CD4-positive, alpha-beta T cell (primary cell): ENCODE results near the gene NEU4. TPM values are rescaled to one million over a fixed set of nuclear protein-coding genes. Genes with fewer than 3 reads are reported as not detected.

Source experiments
- ATAC-seq: fragments of 200-7000 bp; cut with Tn5 transposase; one replicate; pipeline ENCODE4 v1.10.0; 2022; ENCODE audit warnings: mild to moderate bottlenecking; ENCODE audit not compliant: poor library complexity
- CTCF ChIA-PET: fragments of 350-600 bp; sonication (Branson Sonifier 250); formaldehyde crosslinking; loops from one replicate; lab custom pipeline; 2021; ENCODE audit warnings: antibody characterized with exemption, inconsistent platforms; lab: Charles Lee
- POLR2A ChIA-PET: fragments of 350-600 bp; sonication (Branson Sonifier 250); formaldehyde crosslinking; loops from one replicate; lab custom pipeline; 2021; ENCODE audit warnings: antibody characterized with exemption, inconsistent platforms; lab: Charles Lee
- DNase-seq, 14 experiments: peaks; one replicate each; pipeline ENCODE4 v3.0.0-alpha.2; 2013 to 2020; ENCODE audit warnings: mixed read lengths in 2 of 14
- H3K27ac ChIP-seq, 2 donors: one replicate each; pipeline versions ENCODE4 v1.5.1 to v1.7.0; 2013; ENCODE audit warnings: low read length in 2 of 2, low read depth in 1 of 2, mild to moderate bottlenecking in 1 of 2
- H3K27me3 ChIP-seq, 2 experiments: 1 replicate in 1 of 2; 2 replicates in 1 of 2; pipeline versions ENCODE4 v1.6.1 to v1.7.0; 2013; ENCODE audit warnings: low read length in 2 of 2, control low read depth in 1 of 2, mild to moderate bottlenecking in 1 of 2, moderate library complexity in 1 of 2; ENCODE audit not compliant: insufficient read depth in 2 of 2, control insufficient read depth in 1 of 2
- H3K36me3 ChIP-seq: one replicate; pipeline ENCODE4 v1.6.1; 2013; ENCODE audit warnings: low read length, control low read depth; ENCODE audit not compliant: insufficient read depth
- H3K4me1 ChIP-seq: one replicate; pipeline ENCODE4 v1.6.1; 2013; ENCODE audit warnings: low read length, control low read depth; ENCODE audit not compliant: insufficient read depth
- H3K4me3 ChIP-seq: one replicate; pipeline ENCODE4 v1.5.1; 2013; ENCODE audit warnings: mild to moderate bottlenecking, low read length, moderate library complexity
- H3K9me3 ChIP-seq, 2 experiments: 1 replicate in 1 of 2; 2 replicates in 1 of 2; pipeline versions ENCODE4 v1.6.1 to v1.7.0; 2013; ENCODE audit warnings: low read length in 2 of 2, mild to moderate bottlenecking in 2 of 2, control low read depth in 1 of 2, moderate library complexity in 1 of 2; ENCODE audit not compliant: control insufficient read depth in 1 of 2, insufficient read depth in 1 of 2
- H3K27ac Mint-ChIP-seq: one replicate; pipeline ENCODE4 v1.8.0; 2020; ENCODE audit warnings: mixed read lengths
- H3K27me3 Mint-ChIP-seq: one replicate; pipeline ENCODE4 v1.8.0; 2021; ENCODE audit warnings: mixed read lengths
- H3K36me3 Mint-ChIP-seq: one replicate; pipeline ENCODE4 v1.8.0; 2021; ENCODE audit warnings: low read depth, mixed read lengths
- H3K4me1 Mint-ChIP-seq: one replicate; pipeline ENCODE4 v1.8.0; 2021; ENCODE audit warnings: low read depth, mixed read lengths
- H3K4me3 Mint-ChIP-seq: one replicate; pipeline ENCODE4 v1.8.0; 2020; ENCODE audit warnings: mild to moderate bottlenecking, mixed read lengths
- H3K9me3 Mint-ChIP-seq: one replicate; pipeline ENCODE4 v1.8.0; 2020; ENCODE audit warnings: mixed read lengths
- CTCF ChIP-seq: fragments of 200-600 bp; IDR thresholded peaks from one replicate; pipeline ENCODE4 v1.8.0; 2022; ENCODE audit warnings: antibody characterized with exemption, mild to moderate bottlenecking
- intact Hi-C, 2 experiments: fragments of 100-400 bp; cut with DNase I in 1 of 2; cut with micrococcal nuclease in 1 of 2; formaldehyde crosslinking; loops; one replicate each; pipeline versions ENCODE4 v1.15.1 to v1.9.0; 2023 to 2025; cut with DNase I, micrococcal nuclease
- total RNA-seq, 174 experiments: library from RNA in 2 of 174; stranded (reverse) in 2 of 174; gene quantifications; one replicate each; pipeline ENCODE4 v1.2.3 and lab custom pipeline; 2021 to 2026

NEU4 gene
- total RNA-seq, 2 experiments from 2014 or later = 4.3 to 6.8 TPM

- no peak overlapping the region for H3K27ac ChIP-seq
- CTCF ChIA-PET = no interaction called here
- TF ChIP-seq CTCF = no peak
- H3K27me3 ChIP-seq = peaks cover 0 to 8% of the 10 kb centered on the region in 2 experiments
- peaks cover 5% of the 10 kb centered on the region for H3K4me1 Mint-ChIP-seq
- POLR2A ChIA-PET = no interaction called here
- intact Hi-C loops = no loop called here
- no peaks in the 10 kb centered on the region for H3K36me3 ChIP-seq
- ATAC-seq (no peak), DNase-seq (no peak)
- peak overlapping the region; percentile 30 for H3K4me3 Mint-ChIP-seq
- no peaks in the 10 kb centered on the region for H3K9me3 Mint-ChIP-seq
- H3K36me3 Mint-ChIP-seq = no peaks in the 10 kb centered on the region
- no peak overlapping the region for H3K4me3 ChIP-seq
- no peak overlapping the region for H3K27ac Mint-ChIP-seq
- no peaks in the 10 kb centered on the region for H3K9me3 ChIP-seq
- H3K4me1 ChIP-seq = peaks cover 18% of the 10 kb centered on the region
- H3K27me3 Mint-ChIP-seq = peaks cover 15% of the 10 kb centered on the region
Measured at GRCh38 chr2:241808051-241808720, 807 bp upstream of the NEU4 start.

- Mint-ChIP-seq H3K27ac (no peak overlapping the region), H3K27me3 (peaks cover 15% of the 10 kb centered on the region), H3K4me3 (no peak overlapping the region), H3K4me1 (peaks cover 5% of the 10 kb centered on the region), H3K36me3 (no peaks in the 10 kb centered on the region), H3K9me3 (no peaks in the 10 kb centered on the region)
- no peak for TF ChIP-seq CTCF
- Histone ChIP-seq H3K27ac (no peak overlapping the region), H3K4me3 (no peak overlapping the region), H3K4me1 (peaks cover 20% of the 10 kb centered on the region), H3K36me3 (no peaks in the 10 kb centered on the region), H3K9me3 (no peaks in the 10 kb centered on the region), H3K27me3 (peaks cover 0 to 2% of the 10 kb centered on the region in 2 experiments)
- ATAC-seq (no peak), DNase-seq (no peak)
- CTCF ChIA-PET = no interaction called here
- intact Hi-C loops = loop anchor here in 1 of 2 experiments (10.0 kb wide), 1 partner anchor 55 kb away; the partner anchor contains the start of gene RTP5
- POLR2A ChIA-PET = no interaction called here
Measured at GRCh38 chr2:241809383-241810306, 652 bp downstream of the NEU4 start.

- ChIA-PET CTCF (no interaction called here), POLR2A (no interaction called here)
- Mint-ChIP-seq H3K4me3 (no peak overlapping the region), H3K9me3 (no peaks in the 10 kb centered on the region), H3K4me1 (peaks cover 5% of the 10 kb centered on the region), H3K36me3 (no peaks in the 10 kb centered on the region), H3K27ac (no peak overlapping the region), H3K27me3 (peaks cover 11% of the 10 kb centered on the region)
- Histone ChIP-seq H3K27ac (no peak overlapping the region), H3K27me3 (no peaks in the 10 kb centered on the region), H3K9me3 (no peaks in the 10 kb centered on the region), H3K4me3 (no peak overlapping the region), H3K4me1 (peaks cover 15% of the 10 kb centered on the region), H3K36me3 (no peaks in the 10 kb centered on the region)
- intact Hi-C loops = loop anchor here in 1 of 2 experiments (10.0 kb wide), 1 partner anchor 54 kb away; the partner anchor contains the start of gene RTP5
- DNase-seq (peak in 1 of 14 experiments; percentile 21), ATAC-seq (no peak)
- TF ChIP-seq CTCF = no peak
Measured at GRCh38 chr2:241810307-241811200, 1.6 kb downstream of the NEU4 start.
